ENCODE measurements around the gene TCHP. TPM values are rescaled to one million over a fixed set of nuclear protein-coding genes. Genes with fewer than 3 reads are reported as not detected.

The TCHP gene
- total RNA-seq, 4 donors from 2014 or later: 23.9 to 120 (median 36.3) TPM

- H3K27ac ChIP-seq: peak overlapping the region in 3 of 4 donors; percentile 10 to 74 (median 37)
- H3K4me3 ChIP-seq: no peak overlapping the region
- H3K27me3 ChIP-seq: no peaks in the 10 kb centered on the region
- DNase-seq: no peak
- no peak for TF ChIP-seq CTCF (IDR thresholded peaks at IDR 0.05)
- no peak for TF ChIP-seq POLR2A (IDR thresholded peaks at IDR 0.05)
- H3K36me3 ChIP-seq: peaks cover 0 to 52% (median 0%) of the 10 kb centered on the region in 3 donors
- H3K4me1 ChIP-seq: peaks cover 0 to 38% (median 5%) of the 10 kb centered on the region in 4 donors
- H3K9me3 ChIP-seq: no peaks in the 10 kb centered on the region
Observed at GRCh38 chr12:109946505-109946904, 46.4 kb downstream of the TCHP start.

- H3K27ac ChIP-seq: peak overlapping the region; percentile 6 to 74 (median 24)
- DNase-seq: no peak
- H3K4me3 ChIP-seq: no peak overlapping the region
- H3K4me1 ChIP-seq: peaks cover 0 to 38% (median 5%) of the 10 kb centered on the region in 4 donors
- H3K36me3 ChIP-seq: peaks cover 0 to 56% (median 0%) of the 10 kb centered on the region in 3 donors
- TF ChIP-seq POLR2A (IDR thresholded peaks at IDR 0.05): no peak
- no peak for TF ChIP-seq CTCF (IDR thresholded peaks at IDR 0.05)
- no peaks in the 10 kb centered on the region for H3K27me3 ChIP-seq
- no peaks in the 10 kb centered on the region for H3K9me3 ChIP-seq
Observed at GRCh38 chr12:109946913-109947312, 46.8 kb downstream of the TCHP start.

GRCh38 chr12:109947521-109947920 lies 47.4 kb downstream of the TCHP start:
- no peak overlapping the region for H3K4me3 ChIP-seq
- no peaks in the 10 kb centered on the region for H3K27me3 ChIP-seq
- peak overlapping the region in 3 of 4 donors; percentile 6 to 74 (median 37) for H3K27ac ChIP-seq
- no peak for DNase-seq
- no peak for TF ChIP-seq POLR2A (IDR thresholded peaks at IDR 0.05)
- no peak for TF ChIP-seq CTCF (IDR thresholded peaks at IDR 0.05)
- H3K9me3 ChIP-seq: no peaks in the 10 kb centered on the region
- H3K36me3 ChIP-seq: peaks cover 0 to 62% (median 0%) of the 10 kb centered on the region in 3 donors
- peaks cover 0 to 38% (median 7%) of the 10 kb centered on the region in 4 donors for H3K4me1 ChIP-seq

- TF ChIP-seq POLR2A (IDR thresholded peaks at IDR 0.05) (no peak), CTCF (IDR thresholded peaks at IDR 0.05) (no peak)
- no peak for DNase-seq
- no peaks in the 10 kb centered on the region for H3K9me3 ChIP-seq
- peaks cover 0 to 38% (median 7%) of the 10 kb centered on the region in 4 donors for H3K4me1 ChIP-seq
- no peak overlapping the region for H3K4me3 ChIP-seq
- H3K27me3 ChIP-seq: no peaks in the 10 kb centered on the region
- peak overlapping the region in 2 of 4 donors; percentile 40 to 74 for H3K27ac ChIP-seq
- H3K36me3 ChIP-seq: peaks cover 0 to 71% (median 0%) of the 10 kb centered on the region in 3 donors
Observed at GRCh38 chr12:109948368-109948767, 48.3 kb downstream of the TCHP start.

- TF ChIP-seq POLR2A (IDR thresholded peaks at IDR 0.05) (no peak), CTCF (IDR thresholded peaks at IDR 0.05) (no peak)
- Histone ChIP-seq H3K4me3 (no peak overlapping the region), H3K9me3 (no peaks in the 10 kb centered on the region), H3K4me1 (peaks cover 0 to 38% (median 7%) of the 10 kb centered on the region in 4 donors), H3K27ac (peak overlapping the region in 2 of 4 donors; percentile 40 to 74), H3K27me3 (no peaks in the 10 kb centered on the region), H3K36me3 (peaks cover 0 to 78% (median 0%) of the 10 kb centered on the region in 3 donors)
- peak in 1 of 3 donors; percentile 59 for DNase-seq
Observed at GRCh38 chr12:109949089-109949488, 49.0 kb downstream of the TCHP start.

Measured in Peyer's patch (tissue), 4 donors.